ENCODE measurements around the gene SPON1.

DNA sequence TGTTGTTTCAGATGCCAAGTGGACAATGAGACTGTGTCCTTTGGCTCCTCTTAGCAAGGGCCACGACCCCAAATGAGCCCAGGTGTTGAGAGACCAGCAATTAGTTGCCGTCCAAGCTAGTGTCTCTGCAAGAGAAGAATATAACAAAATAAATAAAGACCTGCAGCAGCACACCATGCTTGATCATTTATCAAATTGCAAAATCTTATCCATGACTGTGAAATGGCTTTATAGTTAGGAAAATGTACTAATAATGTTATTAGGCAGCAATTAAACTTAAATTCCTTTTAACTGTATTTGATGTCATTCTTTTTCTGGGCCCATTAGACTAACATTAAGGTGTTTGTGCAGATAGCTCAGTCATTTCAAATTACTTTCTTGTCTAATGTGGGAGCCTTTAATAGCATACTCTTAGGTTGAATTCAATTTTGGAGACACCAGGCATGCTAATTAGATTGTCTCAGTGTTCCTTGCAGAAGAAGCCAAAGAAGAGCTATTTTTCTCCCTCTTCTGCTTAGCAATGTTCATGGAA is 220.4 kb downstream of the SPON1 start:
- no peak for TF ChIP-seq EZH2 (IDR thresholded peaks at IDR 0.05; ENCODE audit: low read depth, low read length, severe bottlenecking)
- no peak for TF ChIP-seq POLR2A (IDR thresholded peaks at IDR 0.05; ENCODE audit: control extremely low read depth in 1 of 2, low read depth in 2 of 2, low read length in 2 of 2)
- TF ChIP-seq, protein P1, sequence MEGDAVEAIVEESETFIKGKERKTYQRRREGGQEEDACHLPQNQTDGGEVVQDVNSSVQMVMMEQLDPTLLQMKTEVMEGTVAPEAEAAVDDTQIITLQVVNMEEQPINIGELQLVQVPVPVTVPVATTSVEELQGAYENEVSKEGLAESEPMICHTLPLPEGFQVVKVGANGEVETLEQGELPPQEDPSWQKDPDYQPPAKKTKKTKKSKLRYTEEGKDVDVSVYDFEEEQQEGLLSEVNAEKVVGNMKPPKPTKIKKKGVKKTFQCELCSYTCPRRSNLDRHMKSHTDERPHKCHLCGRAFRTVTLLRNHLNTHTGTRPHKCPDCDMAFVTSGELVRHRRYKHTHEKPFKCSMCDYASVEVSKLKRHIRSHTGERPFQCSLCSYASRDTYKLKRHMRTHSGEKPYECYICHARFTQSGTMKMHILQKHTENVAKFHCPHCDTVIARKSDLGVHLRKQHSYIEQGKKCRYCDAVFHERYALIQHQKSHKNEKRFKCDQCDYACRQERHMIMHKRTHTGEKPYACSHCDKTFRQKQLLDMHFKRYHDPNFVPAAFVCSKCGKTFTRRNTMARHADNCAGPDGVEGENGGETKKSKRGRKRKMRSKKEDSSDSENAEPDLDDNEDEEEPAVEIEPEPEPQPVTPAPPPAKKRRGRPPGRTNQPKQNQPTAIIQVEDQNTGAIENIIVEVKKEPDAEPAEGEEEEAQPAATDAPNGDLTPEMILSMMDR (IDR thresholded peaks at IDR 0.05; ENCODE audit: control extremely low read depth in 1 of 3, insufficient read depth in 1 of 3, low read depth in 1 of 3, low read length in 3 of 3): no peak
- TF ChIP-seq RNF2 (IDR thresholded peaks at IDR 0.05; ENCODE audit: borderline replicate concordance, low read depth, low read length, missing control alignments, poor library complexity, severe bottlenecking): no peak
- no peak for TF ChIP-seq SP2 (IDR thresholded peaks at IDR 0.05; ENCODE audit: low read length)
